Stimulated activated memory B cell treated with anti-CD40 and anti-IgM and Interleukin-4, amounts not matched to agents 10 μg/mL and 1 μg/mL and 100 μg/mL, for 72 hours (primary cell): ENCODE measurements around the gene RAF1.
"Not testable (repeated sequence)": the region's sequence is repeated elsewhere in the genome, so short reads cannot be mapped to it uniquely, and the experiment has no call there.

Source experiments
- ATAC-seq: fragments of 150-1000 bp; cut with Tn5 transposase; 2 replicates; pipeline ENCODE4 v1.10.0; 2021
- H3K27ac Mint-ChIP-seq: one replicate; pipeline ENCODE4 v1.8.0; 2022; ENCODE audit warnings: mild to moderate bottlenecking, mixed read lengths
- H3K27me3 Mint-ChIP-seq: one replicate; pipeline ENCODE4 v1.8.0; 2022; ENCODE audit warnings: mixed read lengths
- H3K36me3 Mint-ChIP-seq: one replicate; pipeline ENCODE4 v1.8.0; 2022; ENCODE audit warnings: mixed read lengths
- H3K4me1 Mint-ChIP-seq: one replicate; pipeline ENCODE4 v1.8.0; 2022; ENCODE audit warnings: mixed read lengths
- H3K4me3 Mint-ChIP-seq: one replicate; pipeline ENCODE4 v1.8.0; 2022; ENCODE audit warnings: mild to moderate bottlenecking, moderate library complexity, mixed read lengths
- H3K9me3 Mint-ChIP-seq: one replicate; pipeline ENCODE4 v1.8.0; 2022; ENCODE audit warnings: mixed read lengths

Gene RAF1

GRCh38 chr3:12687948-12688347 lies 24.0 kb upstream of the RAF1 start:
- H3K27ac Mint-ChIP-seq: no peak overlapping the region
- no peak overlapping the region for H3K4me3 Mint-ChIP-seq
- no peak for ATAC-seq
- H3K4me1 Mint-ChIP-seq: no peaks in the 10 kb centered on the region
- no peaks in the 10 kb centered on the region for H3K9me3 Mint-ChIP-seq
- no peaks in the 10 kb centered on the region for H3K36me3 Mint-ChIP-seq
- peaks cover 10% of the 10 kb centered on the region for H3K27me3 Mint-ChIP-seq

- no peaks in the 10 kb centered on the region for H3K36me3 Mint-ChIP-seq
- no peak for ATAC-seq
- no peak overlapping the region for H3K4me3 Mint-ChIP-seq
- H3K27me3 Mint-ChIP-seq: peaks cover 10% of the 10 kb centered on the region
- no peaks in the 10 kb centered on the region for H3K9me3 Mint-ChIP-seq
- H3K27ac Mint-ChIP-seq: no peak overlapping the region
- no peaks in the 10 kb centered on the region for H3K4me1 Mint-ChIP-seq
Observed at GRCh38 chr3:12686096-12686495, 22.2 kb upstream of the RAF1 start.

GRCh38 chr3:12681943-12682390 lies 18.1 kb upstream of the RAF1 start:
- Mint-ChIP-seq H3K9me3 (no peaks in the 10 kb centered on the region), H3K4me1 (no peaks in the 10 kb centered on the region), H3K36me3 (no peaks in the 10 kb centered on the region), H3K4me3 (no peak overlapping the region), H3K27ac (no peak overlapping the region), H3K27me3 (peaks cover 11% of the 10 kb centered on the region)
- ATAC-seq: no peak

GRCh38 chr3:12681089-12681942 lies 17.4 kb upstream of the RAF1 start:
- no peaks in the 10 kb centered on the region for H3K36me3 Mint-ChIP-seq
- ATAC-seq: no peak
- no peaks in the 10 kb centered on the region for H3K9me3 Mint-ChIP-seq
- H3K4me3 Mint-ChIP-seq: no peak overlapping the region
- no peak overlapping the region for H3K27ac Mint-ChIP-seq
- H3K4me1 Mint-ChIP-seq: no peaks in the 10 kb centered on the region
- peaks cover 8% of the 10 kb centered on the region for H3K27me3 Mint-ChIP-seq

GRCh38 chr3:12679468-12679867 lies 15.6 kb upstream of the RAF1 start:
- H3K4me3 Mint-ChIP-seq: no peak overlapping the region
- peaks cover 18% of the 10 kb centered on the region for H3K27me3 Mint-ChIP-seq
- ATAC-seq: no peak
- no peaks in the 10 kb centered on the region for H3K36me3 Mint-ChIP-seq
- H3K27ac Mint-ChIP-seq: no peak overlapping the region
- peaks cover 6% of the 10 kb centered on the region for H3K4me1 Mint-ChIP-seq
- no peaks in the 10 kb centered on the region for H3K9me3 Mint-ChIP-seq

GRCh38 chr3:12677616-12678015 lies 13.7 kb upstream of the RAF1 start:
- Mint-ChIP-seq H3K36me3 (no peaks in the 10 kb centered on the region), H3K4me1 (peaks cover 6% of the 10 kb centered on the region), H3K27me3 (peaks cover 18% of the 10 kb centered on the region), H3K27ac (no peak overlapping the region), H3K9me3 (no peaks in the 10 kb centered on the region), H3K4me3 (no peak overlapping the region)
- ATAC-seq: peak; percentile 20

GRCh38 chr3:12675115-12675810 lies 11.3 kb upstream of the RAF1 start:
- Mint-ChIP-seq H3K27ac (no peak overlapping the region), H3K27me3 (peaks cover 18% of the 10 kb centered on the region), H3K36me3 (no peaks in the 10 kb centered on the region), H3K9me3 (peaks cover 4% of the 10 kb centered on the region), H3K4me3 (no peak overlapping the region), H3K4me1 (peaks cover 6% of the 10 kb centered on the region)
- peak; percentile 24 for ATAC-seq

- H3K4me3 Mint-ChIP-seq, H3K36me3 Mint-ChIP-seq, H3K9me3 Mint-ChIP-seq, H3K27ac Mint-ChIP-seq, H3K4me1 Mint-ChIP-seq, ATAC-seq: not testable (repeated sequence)
- peaks cover 18% of the 10 kb centered on the region for H3K27me3 Mint-ChIP-seq
Observed at GRCh38 chr3:12673956-12674736, 10.2 kb upstream of the RAF1 start.

- ATAC-seq: no peak
- Mint-ChIP-seq H3K27me3 (peaks cover 10% of the 10 kb centered on the region), H3K4me3 (no peak overlapping the region), H3K9me3 (peaks cover 4% of the 10 kb centered on the region), H3K27ac (no peak overlapping the region), H3K36me3 (no peaks in the 10 kb centered on the region), H3K4me1 (peaks cover 6% of the 10 kb centered on the region)
Observed at GRCh38 chr3:12671120-12671450, 7.2 kb upstream of the RAF1 start.

- Mint-ChIP-seq H3K27me3 (peaks cover 6% of the 10 kb centered on the region), H3K4me1 (peaks cover 3% of the 10 kb centered on the region), H3K36me3 (no peaks in the 10 kb centered on the region), H3K4me3 (no peak overlapping the region), H3K9me3 (peaks cover 4% of the 10 kb centered on the region), H3K27ac (no peak overlapping the region)
- ATAC-seq: peak; percentile 24
Observed at GRCh38 chr3:12670365-12671119, 6.6 kb upstream of the RAF1 start.

GRCh38 chr3:12663401-12663935 lies 449 bp downstream of the RAF1 start:
- no peaks in the 10 kb centered on the region for H3K27me3 Mint-ChIP-seq
- H3K4me1 Mint-ChIP-seq: peaks cover 44% of the 10 kb centered on the region
- peaks cover 4% of the 10 kb centered on the region for H3K36me3 Mint-ChIP-seq
- H3K4me3 Mint-ChIP-seq: peak overlapping the region; percentile 86
- peak overlapping the region; percentile 97 for H3K27ac Mint-ChIP-seq
- ATAC-seq: peak; percentile 78
- no peaks in the 10 kb centered on the region for H3K9me3 Mint-ChIP-seq

GRCh38 chr3:12662593-12663400 lies 1.1 kb downstream of the RAF1 start:
- ATAC-seq: peak; percentile 0
- H3K27me3 Mint-ChIP-seq: no peaks in the 10 kb centered on the region
- H3K36me3 Mint-ChIP-seq: peaks cover 4% of the 10 kb centered on the region
- peak overlapping the region; percentile 97 for H3K27ac Mint-ChIP-seq
- H3K4me1 Mint-ChIP-seq: peaks cover 50% of the 10 kb centered on the region
- H3K4me3 Mint-ChIP-seq: peak overlapping the region; percentile 86
- no peaks in the 10 kb centered on the region for H3K9me3 Mint-ChIP-seq

- no peak for ATAC-seq
- Mint-ChIP-seq H3K9me3 (no peaks in the 10 kb centered on the region), H3K27me3 (no peaks in the 10 kb centered on the region), H3K27ac (peak overlapping the region; percentile 97), H3K4me3 (peak overlapping the region; percentile 86), H3K36me3 (peaks cover 4% of the 10 kb centered on the region), H3K4me1 (peaks cover 55% of the 10 kb centered on the region)
Observed at GRCh38 chr3:12661926-12662592, 1.9 kb downstream of the RAF1 start.
